HFF-Myc (cell line): ENCODE results near the gene FCHSD2.

Source experiments
- DNase-seq: peaks from one replicate; pipeline ENCODE4 v3.0.0-alpha.2; 2011; ENCODE audit warnings: low read depth; ENCODE audit errors: extremely low read depth
- H3K4me3 ChIP-seq: replicated peaks from 2 replicates; pipeline ENCODE4 v1.5.1; 2011; ENCODE audit warnings: low read depth, mild to moderate bottlenecking, control low read depth, low read length
- TF ChIP-seq, protein P1 (sequence below): IDR thresholded peaks from 2 replicates; pipeline ENCODE4 v1.5.1; 2012; ENCODE audit warnings: mild to moderate bottlenecking, low read depth, low read length, control low read depth; ENCODE audit errors: missing control alignments

The FCHSD2 gene

DNA sequence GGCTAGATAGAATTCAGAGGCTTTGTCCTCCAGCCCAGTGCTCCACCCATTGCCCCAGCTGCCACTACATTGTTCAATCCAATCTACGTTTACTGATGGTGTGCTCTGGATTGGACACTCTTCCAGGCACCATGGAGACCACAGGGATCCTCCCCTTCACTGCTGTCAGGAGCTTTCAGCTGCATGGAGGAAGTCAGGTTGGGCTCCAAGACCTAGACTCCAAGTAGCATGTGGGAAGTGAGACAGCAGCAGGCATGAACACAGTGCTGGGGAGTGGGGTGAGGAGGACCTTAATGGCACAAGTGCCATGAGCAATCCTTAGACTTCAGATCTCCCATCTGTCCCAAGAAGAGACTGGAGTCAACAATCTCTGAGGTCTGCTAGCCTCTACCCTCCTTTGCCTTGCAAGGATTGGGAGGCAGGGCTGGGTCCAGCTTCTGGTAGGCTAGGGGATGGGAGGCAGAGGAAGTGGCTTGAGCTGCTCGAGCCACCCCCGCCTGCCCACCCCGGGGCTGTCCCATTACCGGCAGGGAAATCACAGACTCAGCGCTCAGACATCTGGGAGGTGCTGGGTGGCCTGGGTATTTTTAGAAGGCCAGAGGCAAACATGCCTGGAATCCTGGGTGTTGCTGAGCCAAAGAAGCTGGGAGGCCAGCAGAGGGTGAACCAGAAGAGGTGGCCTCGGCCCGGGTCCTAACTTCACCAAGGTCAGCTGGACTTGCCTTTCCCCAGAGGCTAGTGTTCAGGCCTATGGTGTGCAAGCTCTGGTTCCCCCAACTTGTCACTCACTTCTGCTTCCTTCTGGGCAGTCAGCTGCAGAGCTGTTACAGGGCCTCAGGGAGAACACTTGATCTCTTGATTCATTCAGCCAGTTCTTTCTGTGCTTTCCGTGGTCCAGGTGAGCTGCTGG lies 15.2 kb upstream of the FCHSD2 start:
- DNase-seq, result no peak
- no peak overlapping the region for H3K4me3 ChIP-seq
- TF ChIP-seq, protein P1, sequence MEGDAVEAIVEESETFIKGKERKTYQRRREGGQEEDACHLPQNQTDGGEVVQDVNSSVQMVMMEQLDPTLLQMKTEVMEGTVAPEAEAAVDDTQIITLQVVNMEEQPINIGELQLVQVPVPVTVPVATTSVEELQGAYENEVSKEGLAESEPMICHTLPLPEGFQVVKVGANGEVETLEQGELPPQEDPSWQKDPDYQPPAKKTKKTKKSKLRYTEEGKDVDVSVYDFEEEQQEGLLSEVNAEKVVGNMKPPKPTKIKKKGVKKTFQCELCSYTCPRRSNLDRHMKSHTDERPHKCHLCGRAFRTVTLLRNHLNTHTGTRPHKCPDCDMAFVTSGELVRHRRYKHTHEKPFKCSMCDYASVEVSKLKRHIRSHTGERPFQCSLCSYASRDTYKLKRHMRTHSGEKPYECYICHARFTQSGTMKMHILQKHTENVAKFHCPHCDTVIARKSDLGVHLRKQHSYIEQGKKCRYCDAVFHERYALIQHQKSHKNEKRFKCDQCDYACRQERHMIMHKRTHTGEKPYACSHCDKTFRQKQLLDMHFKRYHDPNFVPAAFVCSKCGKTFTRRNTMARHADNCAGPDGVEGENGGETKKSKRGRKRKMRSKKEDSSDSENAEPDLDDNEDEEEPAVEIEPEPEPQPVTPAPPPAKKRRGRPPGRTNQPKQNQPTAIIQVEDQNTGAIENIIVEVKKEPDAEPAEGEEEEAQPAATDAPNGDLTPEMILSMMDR, result no peak

DNA sequence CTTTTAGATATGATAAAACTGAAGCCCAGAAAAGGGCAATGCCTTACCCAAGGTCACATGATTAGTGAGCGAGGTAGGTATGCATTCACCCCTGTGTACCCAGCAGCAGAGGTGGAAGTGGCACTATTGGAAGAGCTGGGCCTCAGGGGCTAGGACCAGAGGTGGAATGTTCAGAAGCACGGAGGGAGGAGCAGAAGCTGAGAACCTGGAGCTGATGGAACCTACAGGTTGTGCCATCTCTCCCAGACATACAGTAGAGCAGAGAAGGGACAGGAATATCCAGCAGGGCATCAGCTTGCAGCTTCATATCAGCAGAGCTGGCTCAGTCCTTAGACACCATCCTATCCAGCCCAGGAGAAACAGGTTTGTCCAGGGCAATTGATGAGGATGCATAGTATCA lies 14.6 kb upstream of the FCHSD2 start:
- no peak overlapping the region for H3K4me3 ChIP-seq
- DNase-seq, result no peak
- TF ChIP-seq, protein P1, result no peak

DNA sequence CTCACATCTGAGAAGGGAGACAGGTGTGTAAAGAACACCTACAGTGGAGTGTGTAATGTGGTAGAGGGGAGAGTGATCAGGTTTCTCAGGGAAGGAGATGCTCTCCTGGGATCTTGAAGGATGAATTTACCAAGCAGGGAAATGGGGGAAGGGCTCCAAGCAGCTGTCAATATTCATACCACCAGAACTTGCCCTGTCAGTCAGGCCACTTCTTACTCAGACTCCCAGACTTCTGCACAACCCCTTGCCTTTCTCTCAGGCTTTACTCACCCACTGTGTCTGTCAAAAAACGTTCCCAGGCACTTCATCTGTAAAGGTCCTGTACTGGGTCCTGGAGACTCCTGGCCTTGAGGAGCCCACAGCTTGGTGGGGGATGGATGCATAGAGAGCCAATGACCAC lies 14.0 kb upstream of the FCHSD2 start:
- no peak overlapping the region for H3K4me3 ChIP-seq
- TF ChIP-seq, protein P1, result no peak
- DNase-seq, result no peak

DNA sequence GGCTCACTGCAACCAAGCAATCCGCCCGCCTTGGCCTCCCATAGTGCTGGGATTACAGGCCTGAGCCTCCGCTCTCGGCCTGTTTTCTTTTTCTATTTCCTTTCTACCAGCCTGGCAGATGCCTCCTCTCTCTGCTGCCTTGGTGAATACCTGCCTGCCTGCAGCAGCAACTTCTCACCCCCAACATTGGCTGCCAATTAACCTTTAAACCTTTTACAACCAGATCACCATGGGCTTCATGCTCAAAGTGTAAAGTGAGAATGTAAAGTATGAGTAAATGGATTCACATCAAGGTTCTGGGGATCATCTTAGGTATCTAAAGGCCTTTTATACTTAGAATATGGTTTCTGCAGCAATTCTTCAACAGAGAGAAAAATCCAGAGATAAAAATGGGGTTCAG lies 13.0 kb upstream of the FCHSD2 start:
- H3K4me3 ChIP-seq, result no peak overlapping the region
- TF ChIP-seq, protein P1, result no peak
- no peak for DNase-seq

DNA sequence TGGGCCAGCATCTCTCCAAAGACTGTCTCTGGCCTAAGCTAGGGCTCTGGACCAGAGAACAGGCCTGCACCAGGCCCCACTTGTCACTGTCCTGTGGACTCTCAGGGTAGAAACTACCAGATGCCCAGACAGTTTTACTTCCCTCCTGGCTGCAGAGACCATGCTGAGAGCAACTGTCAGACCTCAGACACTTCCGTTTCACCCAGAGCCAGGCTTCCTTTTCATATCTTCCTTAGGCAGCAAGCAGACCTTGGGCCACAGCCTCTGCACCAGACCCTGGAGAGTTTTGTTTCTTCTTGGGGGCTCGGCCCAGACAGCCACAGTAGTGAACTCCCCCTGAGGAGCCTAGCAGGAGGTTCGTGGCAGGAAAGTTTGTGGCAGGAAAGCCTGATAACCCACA lies 12.1 kb upstream of the FCHSD2 start:
- no peak overlapping the region for H3K4me3 ChIP-seq
- TF ChIP-seq, protein P1, result no peak
- DNase-seq, result no peak

DNA sequence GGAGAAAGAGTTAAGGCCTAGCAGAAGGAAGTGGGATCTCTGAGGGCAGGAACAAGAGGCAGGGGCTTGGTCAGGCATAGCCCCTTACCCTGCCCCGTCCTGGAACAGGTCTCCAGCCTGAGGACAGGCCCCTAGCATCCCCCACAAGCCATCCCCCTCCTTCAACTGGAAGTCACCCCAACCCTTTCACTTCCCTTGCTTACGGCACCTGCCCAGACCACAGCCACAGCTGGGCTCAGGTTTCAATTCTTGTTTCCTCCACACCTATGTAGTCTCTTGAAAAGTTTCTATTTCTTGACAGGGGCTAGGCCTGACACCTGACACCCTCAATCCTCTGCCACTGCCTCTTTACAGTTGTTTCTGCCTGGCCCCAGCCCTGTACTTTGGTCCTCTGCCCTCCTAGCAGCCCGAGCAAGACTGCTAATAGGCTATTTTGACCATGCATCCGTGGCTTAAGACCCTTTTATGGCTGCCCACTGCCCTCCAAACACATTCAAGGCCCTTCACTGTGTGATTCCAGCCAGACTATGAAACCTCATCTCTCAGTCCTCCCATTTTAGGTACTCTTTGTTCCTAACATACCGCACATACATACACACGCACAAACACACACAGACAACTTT lies 10.9 kb upstream of the FCHSD2 start:
- no peak overlapping the region for H3K4me3 ChIP-seq
- DNase-seq, result no peak
- TF ChIP-seq, protein P1, result no peak
